HUES64 (cell line): ENCODE measurements around the gene USP15.

ENCODE experiments used
- H3K27ac ChIP-seq: 2 replicates; pipeline ENCODE4 v1.7.0; 2013; ENCODE audit warnings: low read depth, low read length, inconsistent platforms
- H3K27me3 ChIP-seq: 2 replicates; pipeline ENCODE4 v1.6.1; 2013; ENCODE audit warnings: mild to moderate bottlenecking, low read length; ENCODE audit not compliant: insufficient read depth
- H3K36me3 ChIP-seq: 2 replicates; pipeline ENCODE4 v1.6.1; 2013; ENCODE audit warnings: mild to moderate bottlenecking, low read length; ENCODE audit not compliant: insufficient read depth
- H3K4me1 ChIP-seq: 2 replicates; pipeline ENCODE4 v1.6.1; 2013; ENCODE audit warnings: mild to moderate bottlenecking, low read length, moderate library complexity; ENCODE audit not compliant: insufficient read depth
- H3K4me3 ChIP-seq: 2 replicates; pipeline ENCODE4 v1.5.1; 2013; ENCODE audit warnings: mild to moderate bottlenecking, low read length, moderate library complexity
- H3K9ac ChIP-seq: 2 replicates; pipeline ENCODE4 v1.6.1; 2013; ENCODE audit warnings: mild to moderate bottlenecking, low read depth, low read length
- H3K9me3 ChIP-seq: 2 replicates; pipeline ENCODE4 v1.6.1; 2013; ENCODE audit warnings: low read depth, low read length; ENCODE audit not compliant: insufficient read depth
- WGBS: fragments of 150-250, 120-280 bp; methylation state at CpG from one replicate; pipeline ENCODE4 v1.1.7; 2013; ENCODE audit warnings: missing lambda C conversion rate; 5-methylcytosine and 5-hydroxymethylcytosine counted together

Gene USP15

DNA sequence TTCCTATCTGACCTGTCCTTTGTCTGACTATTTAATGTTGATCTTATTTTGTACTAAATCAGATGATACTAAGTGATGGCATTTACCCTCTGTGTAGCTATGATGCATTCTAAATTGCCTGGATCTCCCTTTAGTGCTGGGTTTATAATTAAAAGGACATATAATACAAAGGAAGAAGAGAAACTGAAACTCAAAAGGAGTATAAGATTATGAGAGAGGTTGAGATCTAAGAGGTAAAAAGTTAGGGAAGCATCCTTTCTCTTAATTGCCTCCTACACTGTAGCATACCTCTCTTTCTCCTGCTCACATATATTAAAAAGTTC is 119.5 kb downstream of the USP15 start:
- peaks cover 7% of the 10 kb centered on the region; the same call in 1 of the 2 replicates for H3K36me3 ChIP-seq
- H3K4me3 ChIP-seq: no peak overlapping the region
- H3K27me3 ChIP-seq: no peaks in the 10 kb centered on the region
- H3K4me1 ChIP-seq: no peaks in the 10 kb centered on the region
- no peak overlapping the region for H3K27ac ChIP-seq
- no peaks in the 10 kb centered on the region for H3K9me3 ChIP-seq
- no peak overlapping the region for H3K9ac ChIP-seq

DNA sequence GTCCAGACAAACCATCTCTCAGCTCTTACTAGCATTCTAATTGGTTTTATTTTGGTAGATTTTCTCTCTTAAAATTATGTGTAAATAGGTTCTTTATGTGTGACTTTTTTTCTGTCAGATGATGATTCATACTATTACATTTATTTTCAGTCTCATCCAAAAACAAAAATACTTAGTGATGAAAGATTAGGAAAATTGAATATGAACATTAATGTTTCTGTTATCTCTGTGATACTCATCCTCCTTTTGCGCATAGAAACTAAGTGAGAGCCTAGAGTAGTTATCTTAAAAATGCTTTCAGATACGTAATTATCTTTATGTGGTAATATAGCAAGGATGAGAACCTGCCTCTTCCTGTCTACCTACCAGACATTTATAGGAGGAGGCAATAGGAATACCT is 122.3 kb downstream of the USP15 start:
- Histone ChIP-seq H3K9me3 (no peaks in the 10 kb centered on the region), H3K27ac (no peak overlapping the region), H3K36me3 (peaks cover 7% of the 10 kb centered on the region; the same call in 1 of the 2 replicates), H3K4me1 (no peaks in the 10 kb centered on the region), H3K9ac (no peak overlapping the region), H3K4me3 (no peak overlapping the region), H3K27me3 (no peaks in the 10 kb centered on the region)
- WGBS: 100% methylated on average over 1 of the region's 2 CpGs

GRCh38 chr12:62396750-62397149 is 136.5 kb downstream of the USP15 start:
- Histone ChIP-seq H3K4me1 (no peaks in the 10 kb centered on the region), H3K9ac (no peak overlapping the region), H3K9me3 (no peaks in the 10 kb centered on the region), H3K27ac (no peak overlapping the region), H3K4me3 (no peak overlapping the region), H3K36me3 (peaks cover 65% of the 10 kb centered on the region), H3K27me3 (no peaks in the 10 kb centered on the region)
- WGBS: 100% methylated on average over 3 of the region's 4 CpGs

DNA sequence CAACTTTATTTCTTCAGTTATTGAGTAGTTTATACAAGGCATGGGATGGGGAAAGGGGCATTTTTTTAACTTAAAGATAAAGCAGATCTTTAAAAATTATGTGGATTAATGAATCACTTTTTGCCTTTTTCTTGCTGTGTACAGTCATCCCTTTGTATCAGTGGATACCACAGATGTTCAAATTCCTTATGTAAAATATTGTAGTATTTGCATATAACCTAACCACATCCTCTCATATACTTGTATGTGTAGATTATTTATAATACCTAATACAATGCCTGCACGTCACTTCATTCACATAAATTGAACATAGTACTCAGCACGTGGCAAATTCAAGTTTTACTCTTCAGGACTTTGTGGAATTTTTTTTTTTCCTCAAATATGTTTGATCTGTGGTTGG is 139.9 kb downstream of the USP15 start:
- WGBS: 83% methylated on average over 1 of the region's 2 CpGs
- H3K36me3 ChIP-seq: peaks cover 59% of the 10 kb centered on the region
- H3K4me1 ChIP-seq: no peaks in the 10 kb centered on the region

GRCh38 chr12:62401631-62402030 is 141.4 kb downstream of the USP15 start:
- WGBS: no CpG with 5 or more reads among the region's 3 CpGs
- H3K9ac ChIP-seq: no peak overlapping the region
- H3K36me3 ChIP-seq: peaks cover 49% of the 10 kb centered on the region
- H3K27ac ChIP-seq: no peak overlapping the region
- no peaks in the 10 kb centered on the region for H3K4me1 ChIP-seq
- no peaks in the 10 kb centered on the region for H3K27me3 ChIP-seq
- H3K9me3 ChIP-seq: no peaks in the 10 kb centered on the region
- H3K4me3 ChIP-seq: no peak overlapping the region

More for the DNA sequence above, 139.9 kb downstream of the USP15 start:
- H3K27ac ChIP-seq: no peak overlapping the region
- H3K27me3 ChIP-seq: no peaks in the 10 kb centered on the region
- no peaks in the 10 kb centered on the region for H3K9me3 ChIP-seq
- H3K4me3 ChIP-seq: no peak overlapping the region
- no peak overlapping the region for H3K9ac ChIP-seq

DNA sequence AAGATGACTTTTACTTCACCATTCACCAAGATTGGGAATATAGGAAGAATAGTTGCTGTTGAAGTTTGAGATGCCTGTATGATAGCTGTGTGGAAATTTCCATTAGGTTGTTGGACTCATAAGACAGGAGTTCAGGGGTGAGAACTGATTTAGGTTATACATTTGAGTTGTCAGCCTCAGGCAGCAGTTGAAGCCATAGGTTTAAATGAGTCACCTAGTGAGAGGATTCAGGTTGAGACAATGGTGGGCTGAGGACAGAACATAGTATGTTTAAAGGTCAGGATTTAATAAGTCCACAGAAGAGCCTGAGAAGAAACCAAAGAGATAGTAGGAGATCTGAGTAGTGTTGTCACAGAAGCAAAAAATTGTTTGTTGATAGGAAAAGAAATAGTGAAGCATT is 142.8 kb downstream of the USP15 start:
- Histone ChIP-seq H3K4me1 (no peaks in the 10 kb centered on the region), H3K9me3 (no peaks in the 10 kb centered on the region), H3K36me3 (peaks cover 43% of the 10 kb centered on the region), H3K27ac (no peak overlapping the region), H3K9ac (no peak overlapping the region), H3K4me3 (no peak overlapping the region), H3K27me3 (no peaks in the 10 kb centered on the region)

GRCh38 chr12:62407587-62407986 is 147.4 kb downstream of the USP15 start:
- Histone ChIP-seq H3K9me3 (no peaks in the 10 kb centered on the region), H3K27ac (no peak overlapping the region), H3K4me3 (no peak overlapping the region), H3K36me3 (peaks cover 15% of the 10 kb centered on the region), H3K27me3 (no peaks in the 10 kb centered on the region), H3K4me1 (no peaks in the 10 kb centered on the region), H3K9ac (no peak overlapping the region)
- 90% methylated on average over 1 of the region's 1 CpG for WGBS

DNA sequence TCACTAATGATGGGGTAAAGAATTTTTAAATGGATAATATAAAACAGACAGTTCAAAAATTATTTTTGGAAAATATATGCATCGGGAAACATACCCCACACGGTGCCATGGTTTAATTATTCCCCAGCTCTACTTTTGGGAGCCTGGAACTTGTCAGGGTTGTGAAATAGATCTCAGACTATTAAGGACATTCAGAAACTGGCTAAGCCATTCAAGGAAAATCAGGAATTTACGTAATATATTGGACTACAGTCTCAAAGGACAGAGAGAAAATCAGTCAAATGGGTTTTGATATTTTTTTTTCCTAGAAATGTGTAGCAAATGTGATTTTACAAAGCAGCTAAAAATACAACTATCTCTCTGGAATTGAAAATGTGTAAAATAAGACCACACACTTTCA is 148.9 kb downstream of the USP15 start:
- Histone ChIP-seq H3K36me3 (peaks cover 8% of the 10 kb centered on the region), H3K27me3 (no peaks in the 10 kb centered on the region), H3K9me3 (no peaks in the 10 kb centered on the region), H3K4me1 (no peaks in the 10 kb centered on the region), H3K27ac (no peak overlapping the region), H3K4me3 (no peak overlapping the region), H3K9ac (no peak overlapping the region)
- WGBS: 100% methylated on average over 3 of the region's 3 CpGs

DNA sequence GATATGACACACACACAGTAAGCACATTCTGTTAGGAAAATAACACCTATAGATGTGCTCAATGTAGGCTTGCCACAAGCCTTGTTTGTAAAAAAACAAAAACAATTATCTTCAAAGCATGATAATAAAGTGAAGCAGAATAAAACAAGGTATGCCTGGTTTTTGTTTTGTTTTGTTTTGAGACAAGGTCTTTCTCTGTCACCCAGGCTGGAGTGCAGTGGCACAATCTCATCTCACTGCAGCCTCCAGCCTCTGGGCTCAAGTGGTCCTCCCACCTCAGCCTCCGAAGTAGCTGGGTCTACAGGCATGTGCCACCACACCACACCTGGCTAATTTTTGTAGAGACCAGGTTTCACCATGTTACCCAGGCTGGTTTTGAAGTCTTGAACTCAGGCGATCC is 154.0 kb downstream of the USP15 start:
- Histone ChIP-seq H3K27me3 (no peaks in the 10 kb centered on the region), H3K4me3 (no peak overlapping the region), H3K27ac (no peak overlapping the region), H3K4me1 (no peaks in the 10 kb centered on the region), H3K36me3 (no peaks in the 10 kb centered on the region), H3K9me3 (no peaks in the 10 kb centered on the region), H3K9ac (no peak overlapping the region)
- WGBS: 91% methylated on average over 2 of the region's 2 CpGs

GRCh38 chr12:62426089-62426488 is 165.9 kb downstream of the USP15 start:
- 99% methylated on average over 3 of the region's 3 CpGs for WGBS
- H3K4me3 ChIP-seq: no peak overlapping the region
- no peak overlapping the region for H3K9ac ChIP-seq
- H3K27me3 ChIP-seq: peaks cover 7% of the 10 kb centered on the region; the same call in 1 of the 2 replicates
- H3K4me1 ChIP-seq: no peaks in the 10 kb centered on the region
- H3K27ac ChIP-seq: no peak overlapping the region
- no peaks in the 10 kb centered on the region for H3K9me3 ChIP-seq
- no peaks in the 10 kb centered on the region for H3K36me3 ChIP-seq

GRCh38 chr12:62429457-62429856 is 169.3 kb downstream of the USP15 start:
- Histone ChIP-seq H3K9me3 (no peaks in the 10 kb centered on the region), H3K9ac (no peak overlapping the region), H3K4me1 (no peaks in the 10 kb centered on the region; the same call in 1 of the 2 replicates), H3K36me3 (no peaks in the 10 kb centered on the region), H3K27ac (no peak overlapping the region), H3K4me3 (no peak overlapping the region), H3K27me3 (peaks cover 41% of the 10 kb centered on the region)

DNA sequence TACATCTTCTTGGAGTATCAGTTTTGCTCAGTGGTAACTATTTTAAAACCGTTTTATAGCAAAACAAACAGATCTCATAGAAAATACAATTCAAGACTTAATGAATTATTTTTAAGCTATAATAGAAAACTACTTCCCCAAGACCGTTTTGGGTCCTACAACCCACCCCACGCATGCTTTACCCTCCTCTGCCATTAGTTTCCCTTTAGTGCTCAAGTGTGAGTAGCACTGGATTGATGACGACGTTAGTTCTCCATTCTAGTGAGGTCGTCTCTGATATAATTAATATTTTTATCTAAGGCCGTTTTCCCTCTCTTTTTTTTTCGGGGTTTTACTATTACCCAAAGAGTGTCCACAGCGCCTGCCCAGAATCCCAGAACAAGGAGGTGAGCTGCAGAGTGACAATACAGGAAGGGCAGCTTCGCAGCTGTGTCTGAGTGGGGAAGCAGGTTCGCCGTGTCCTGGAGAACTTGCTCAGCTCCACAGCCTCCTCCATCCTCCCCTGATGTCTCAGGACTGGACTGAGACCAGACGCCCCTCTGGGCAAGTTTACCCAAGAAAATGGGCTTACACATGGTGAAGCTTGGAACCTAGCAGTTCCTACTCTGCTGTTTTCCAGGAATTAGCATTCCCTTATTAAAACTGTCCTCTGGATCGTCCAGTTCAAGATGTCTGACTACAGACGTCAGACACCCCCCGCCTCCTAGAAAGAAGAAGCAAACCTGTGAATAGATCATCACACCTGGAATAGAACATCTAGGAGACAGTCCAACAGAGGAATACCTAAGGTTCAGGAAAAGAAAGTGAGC is 174.5 kb downstream of the USP15 start:
- Histone ChIP-seq H3K27me3 (peaks cover 62% of the 10 kb centered on the region), H3K4me3 (peak overlapping the region; percentile 66), H3K4me1 (no peaks in the 10 kb centered on the region; the same call in 1 of the 2 replicates), H3K9ac (0 out of 2 replicates have a peak overlapping the region, but pooled peaks have one; percentile 30), H3K9me3 (no peaks in the 10 kb centered on the region), H3K36me3 (no peaks in the 10 kb centered on the region), H3K27ac (no peak overlapping the region)
- WGBS: 53% methylated on average over 11 of the region's 16 CpGs
